Brain microvascular endothelial cell (primary cell): ENCODE data around the gene RGS12.

Experiments
- DNase-seq: peaks from one replicate; pipeline ENCODE4 v3.0.0-alpha.2; 2020
- H3K27ac ChIP-seq: fragments of 250-450 bp; sonication (Bioruptor Pico); 2 replicates; pipeline ENCODE4 v1.5.1; 2020; ENCODE audit warnings: mild to moderate bottlenecking, moderate library complexity
- H3K27me3 ChIP-seq: fragments of 250-450 bp; sonication (Bioruptor Pico); replicated peaks from 2 replicates; pipeline ENCODE4 v1.5.1; 2020; ENCODE audit warnings: mild to moderate bottlenecking
- H3K36me3 ChIP-seq: fragments of 250-450 bp; sonication (Bioruptor Pico); replicated peaks from 2 replicates; pipeline ENCODE4 v1.5.1; 2020; ENCODE audit warnings: mild to moderate bottlenecking
- H3K4me3 ChIP-seq: 2 replicates; pipeline ENCODE4 v1.5.1; 2011; ENCODE audit warnings: low read depth, mild to moderate bottlenecking, control low read depth, low read length, moderate library complexity
- CTCF ChIP-seq: IDR thresholded peaks from 2 replicates; pipeline ENCODE4 v1.5.1; 2011; ENCODE audit warnings: low read depth, mild to moderate bottlenecking, moderate library complexity, low read length, control low read depth, inconsistent platforms; ENCODE audit errors: missing control alignments
- in situ Hi-C: cut with HindIII; loops from 2 replicates; pipeline ENCODE4 v1.10.0; 2017; ENCODE audit warnings: low sequenced_read_pairs, low pct_ligation_motif_present

RGS12 gene

GRCh38 chr4:3293401-3294391 is 875 bp downstream of the RGS12 start:
- H3K27ac ChIP-seq, result peak overlapping the region; percentile 24
- no peaks in the 10 kb centered on the region for H3K27me3 ChIP-seq
- no peaks in the 10 kb centered on the region for H3K36me3 ChIP-seq
- in situ Hi-C loops, result no loop called here
- DNase-seq, result no peak
- no peak for TF ChIP-seq CTCF
- peak overlapping the region; percentile 75 for H3K4me3 ChIP-seq

GRCh38 chr4:3294401-3295241 is 1.8 kb downstream of the RGS12 start:
- DNase-seq, result no peak
- in situ Hi-C loops, result no loop called here
- no peaks in the 10 kb centered on the region for H3K27me3 ChIP-seq
- no peak overlapping the region for H3K4me3 ChIP-seq
- TF ChIP-seq CTCF, result no peak
- H3K36me3 ChIP-seq, result no peaks in the 10 kb centered on the region
- no peak overlapping the region for H3K27ac ChIP-seq

- Histone ChIP-seq H3K27ac (no peak overlapping the region), H3K27me3 (no peaks in the 10 kb centered on the region), H3K4me3 (no peak overlapping the region), H3K36me3 (no peaks in the 10 kb centered on the region)
- in situ Hi-C loops, result no loop called here
- no peak for DNase-seq
- TF ChIP-seq CTCF, result no peak
These were observed 3.2 kb downstream of the RGS12 start for GRCh38 chr4:3295837-3296624.

GRCh38 chr4:3296651-3297050 is 3.8 kb downstream of the RGS12 start:
- no peak for TF ChIP-seq CTCF
- in situ Hi-C loops, result no loop called here
- no peak overlapping the region for H3K27ac ChIP-seq
- no peaks in the 10 kb centered on the region for H3K27me3 ChIP-seq
- no peak for DNase-seq
- no peaks in the 10 kb centered on the region for H3K36me3 ChIP-seq
- no peak overlapping the region for H3K4me3 ChIP-seq

- Histone ChIP-seq H3K4me3 (no peak overlapping the region), H3K27ac (no peak overlapping the region), H3K27me3 (no peaks in the 10 kb centered on the region), H3K36me3 (no peaks in the 10 kb centered on the region)
- no peak for TF ChIP-seq CTCF
- no peak for DNase-seq
- in situ Hi-C loops, result no loop called here
These were observed 4.4 kb downstream of the RGS12 start for GRCh38 chr4:3297066-3297859.
